Psoas muscle (tissue), 8 donors: ENCODE results near the gene ALS2CL. TPM values are rescaled to one million over a fixed set of nuclear protein-coding genes. Genes with fewer than 3 reads are reported as not detected.
A peak's percentile ranks its signal among the peaks of the same experiment; 100 is the strongest.

ENCODE experiments used
- ATAC-seq, 4 donors: fragments of 200-7000 bp; cut with Tn5 transposase; one replicate each; pipeline ENCODE4 v1.9.1; 2020; ENCODE audit warnings: moderate library complexity in 3 of 4, mild to moderate bottlenecking in 2 of 4
- DNase-seq, 2 donors: peaks; one replicate each; pipeline ENCODE4 v3.0.0-alpha.2; 2020
- H3K27ac ChIP-seq: fragments of 200-600 bp; one replicate; pipeline ENCODE4 v1.8.0; 2022
- H3K27me3 ChIP-seq, 3 donors: fragments of 200-600 bp in 1 of 3; one replicate each; pipeline versions ENCODE4 v1.6.1 to v1.8.0; 2013 to 2022; ENCODE audit warnings: low read length in 2 of 3, mild to moderate bottlenecking in 2 of 3, moderate library complexity in 1 of 3; ENCODE audit not compliant: insufficient read depth in 3 of 3
- H3K36me3 ChIP-seq, 2 donors: fragments of 200-600 bp in 1 of 2; one replicate each; pipeline versions ENCODE4 v1.6.1 to v1.8.0; 2013 to 2022; ENCODE audit warnings: low read depth in 1 of 2, mild to moderate bottlenecking in 1 of 2, moderate library complexity in 1 of 2; ENCODE audit not compliant: insufficient read depth in 1 of 2
- H3K4me1 ChIP-seq: fragments of 200-600 bp; one replicate; pipeline ENCODE4 v1.8.0; 2022
- H3K4me3 ChIP-seq: fragments of 200-600 bp; one replicate; pipeline ENCODE4 v1.8.0; 2022; ENCODE audit warnings: mild to moderate bottlenecking
- H3K9me3 ChIP-seq: fragments of 200-600 bp; one replicate; pipeline ENCODE4 v1.8.0; 2022
- WGBS, 3 donors: extraction: QIAGEN DNeasy Blood & Tissue Kit; methylation state at CpG; one replicate each; pipeline versions ENCODE4 v1.1.6 to v1.1.7; 2013; 5-methylcytosine and 5-hydroxymethylcytosine counted together
- intact Hi-C, 2 donors: fragments of 100-400 bp; cut with DNase I; formaldehyde crosslinking; loops; one replicate each; pipeline versions ENCODE4 v1.11.0 to v1.14.2; 2022
- polyA plus RNA-seq, 3 donors: library from polyadenylated mRNA; stranded (reverse); fragments of 200-250 nt; gene quantifications; one replicate each; pipeline ENCODE4 v1.2.3, GENCODE V29; 2013
- total RNA-seq, 4 donors: library from RNA; stranded (reverse); fragmentation: NEBNext Ultra II Directional in 2 of 4; extraction: Animal tissue kit (Norgen Biotek cat#: 25700) in 2 of 4; gene quantifications; one replicate each; pipeline versions ENCODE4 v1.2.1 to v1.2.4, GENCODE V29; 2021 to 2023
- TF ChIP-seq, protein P1 (sequence below): fragments of 200-600 bp; IDR thresholded peaks from one replicate; pipeline ENCODE4 v1.8.0; 2022; ENCODE audit warnings: antibody characterized with exemption
- donor health status: healthy with polysubstance abuse.
- donor health status: DM: no; HTN: no; CAD: no; lungs with moderate emphysema.
- donor health status: Bipolar disorder and iron deficiency.
- donor health status: healthy.
- donor health status: DM: yes; HTN: yes; CAD: no.
- donor health status: DM: no; HTN: no; CAD: no.
- donor health status: DM: no; HTN: no; CAD: no.
- donor health status: DM: yes; HTN: yes; CAD: no.

The ALS2CL gene
- total and polyA plus RNA-seq, 7 donors: 5.0 to 10.1 (median 6.3) TPM

DNA sequence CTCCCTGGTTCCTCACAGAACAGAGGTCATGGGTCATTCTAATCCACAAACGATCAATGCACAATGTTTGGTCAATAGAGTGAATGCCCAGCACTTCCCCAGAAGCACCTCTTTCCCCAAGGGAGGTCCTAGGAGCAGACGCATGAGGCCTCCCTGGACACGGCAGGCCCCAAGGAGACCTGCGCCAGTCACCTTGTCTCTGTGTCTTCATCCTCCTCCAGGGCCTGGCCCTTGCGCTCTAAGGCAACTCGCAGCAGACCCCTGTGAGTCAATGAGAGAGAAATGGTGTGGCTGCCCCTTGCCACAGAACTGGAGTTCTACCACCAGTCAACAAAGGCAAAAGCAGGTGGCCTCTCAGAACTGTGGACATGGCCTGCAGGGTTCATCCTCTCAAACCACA is 18.1 kb downstream of the ALS2CL start:
- peak in 1 of 2 donors; percentile 6 for DNase-seq
- Histone ChIP-seq H3K36me3 (peaks cover 0 to 73% of the 10 kb centered on the region in 2 donors), H3K27ac (no peak overlapping the region), H3K4me1 (peaks cover 4% of the 10 kb centered on the region), H3K27me3 (no peaks in the 10 kb centered on the region), H3K4me3 (no peak overlapping the region), H3K9me3 (no peaks in the 10 kb centered on the region)
- intact Hi-C loops: no loop called here
- no peak for ATAC-seq
- 92 to 93% (median 92%) methylated on average over 6 of the region's 6 CpGs for WGBS, 3 donors
- TF ChIP-seq, protein P1, sequence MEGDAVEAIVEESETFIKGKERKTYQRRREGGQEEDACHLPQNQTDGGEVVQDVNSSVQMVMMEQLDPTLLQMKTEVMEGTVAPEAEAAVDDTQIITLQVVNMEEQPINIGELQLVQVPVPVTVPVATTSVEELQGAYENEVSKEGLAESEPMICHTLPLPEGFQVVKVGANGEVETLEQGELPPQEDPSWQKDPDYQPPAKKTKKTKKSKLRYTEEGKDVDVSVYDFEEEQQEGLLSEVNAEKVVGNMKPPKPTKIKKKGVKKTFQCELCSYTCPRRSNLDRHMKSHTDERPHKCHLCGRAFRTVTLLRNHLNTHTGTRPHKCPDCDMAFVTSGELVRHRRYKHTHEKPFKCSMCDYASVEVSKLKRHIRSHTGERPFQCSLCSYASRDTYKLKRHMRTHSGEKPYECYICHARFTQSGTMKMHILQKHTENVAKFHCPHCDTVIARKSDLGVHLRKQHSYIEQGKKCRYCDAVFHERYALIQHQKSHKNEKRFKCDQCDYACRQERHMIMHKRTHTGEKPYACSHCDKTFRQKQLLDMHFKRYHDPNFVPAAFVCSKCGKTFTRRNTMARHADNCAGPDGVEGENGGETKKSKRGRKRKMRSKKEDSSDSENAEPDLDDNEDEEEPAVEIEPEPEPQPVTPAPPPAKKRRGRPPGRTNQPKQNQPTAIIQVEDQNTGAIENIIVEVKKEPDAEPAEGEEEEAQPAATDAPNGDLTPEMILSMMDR: no peak

DNA sequence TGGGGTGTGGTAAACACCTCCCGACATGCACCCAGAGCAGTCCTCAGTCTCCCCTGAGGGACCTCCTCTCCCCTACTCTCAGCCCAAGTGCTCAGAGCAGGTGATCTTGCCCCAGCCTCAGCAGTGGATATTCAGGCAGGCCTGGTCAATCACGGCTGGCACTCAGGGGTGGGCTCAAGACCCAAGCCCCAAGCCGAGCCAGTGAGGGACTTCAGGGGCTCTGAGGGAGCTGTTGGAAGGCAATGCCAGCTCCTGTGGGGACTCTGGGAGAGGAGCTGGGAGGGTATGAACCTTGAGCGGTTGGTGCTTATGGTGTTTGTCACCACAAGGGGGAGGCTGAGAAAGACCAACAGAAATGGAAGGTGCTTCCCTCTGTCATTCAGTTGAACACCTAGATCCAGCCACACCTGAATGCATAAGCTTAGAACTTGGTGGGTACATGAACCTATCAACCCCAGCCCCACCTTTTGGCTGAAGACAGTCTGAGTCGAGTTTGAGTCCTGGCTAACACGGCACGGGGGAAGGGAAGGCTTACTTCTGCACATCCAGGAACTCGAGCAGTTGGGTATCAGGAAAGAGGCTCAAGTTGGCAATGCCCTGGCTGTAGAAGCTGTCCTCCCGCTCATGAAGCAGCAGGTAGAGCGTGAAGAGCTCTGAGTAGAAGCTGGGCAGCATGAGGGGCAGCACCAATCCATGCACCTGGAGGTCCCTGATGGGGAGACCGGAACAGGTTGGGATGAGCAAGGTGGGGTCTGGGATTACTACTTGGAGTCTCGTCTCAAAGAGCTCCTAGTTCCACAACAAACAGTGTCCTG is 19.2 kb downstream of the ALS2CL start:
- H3K27me3 ChIP-seq: no peaks in the 10 kb centered on the region
- DNase-seq (peak in 1 of 2 donors; percentile 21), ATAC-seq (no peak)
- no peak overlapping the region for H3K4me3 ChIP-seq
- intact Hi-C loops: no loop called here
- no peak overlapping the region for H3K27ac ChIP-seq
- peaks cover 0 to 63% of the 10 kb centered on the region in 2 donors for H3K36me3 ChIP-seq
- TF ChIP-seq, protein P1: no peak
- no peaks in the 10 kb centered on the region for H3K9me3 ChIP-seq
- 94 to 95% (median 95%) methylated on average over 12 of the region's 12 CpGs for WGBS, 3 donors
- H3K4me1 ChIP-seq: peaks cover 4% of the 10 kb centered on the region

DNA sequence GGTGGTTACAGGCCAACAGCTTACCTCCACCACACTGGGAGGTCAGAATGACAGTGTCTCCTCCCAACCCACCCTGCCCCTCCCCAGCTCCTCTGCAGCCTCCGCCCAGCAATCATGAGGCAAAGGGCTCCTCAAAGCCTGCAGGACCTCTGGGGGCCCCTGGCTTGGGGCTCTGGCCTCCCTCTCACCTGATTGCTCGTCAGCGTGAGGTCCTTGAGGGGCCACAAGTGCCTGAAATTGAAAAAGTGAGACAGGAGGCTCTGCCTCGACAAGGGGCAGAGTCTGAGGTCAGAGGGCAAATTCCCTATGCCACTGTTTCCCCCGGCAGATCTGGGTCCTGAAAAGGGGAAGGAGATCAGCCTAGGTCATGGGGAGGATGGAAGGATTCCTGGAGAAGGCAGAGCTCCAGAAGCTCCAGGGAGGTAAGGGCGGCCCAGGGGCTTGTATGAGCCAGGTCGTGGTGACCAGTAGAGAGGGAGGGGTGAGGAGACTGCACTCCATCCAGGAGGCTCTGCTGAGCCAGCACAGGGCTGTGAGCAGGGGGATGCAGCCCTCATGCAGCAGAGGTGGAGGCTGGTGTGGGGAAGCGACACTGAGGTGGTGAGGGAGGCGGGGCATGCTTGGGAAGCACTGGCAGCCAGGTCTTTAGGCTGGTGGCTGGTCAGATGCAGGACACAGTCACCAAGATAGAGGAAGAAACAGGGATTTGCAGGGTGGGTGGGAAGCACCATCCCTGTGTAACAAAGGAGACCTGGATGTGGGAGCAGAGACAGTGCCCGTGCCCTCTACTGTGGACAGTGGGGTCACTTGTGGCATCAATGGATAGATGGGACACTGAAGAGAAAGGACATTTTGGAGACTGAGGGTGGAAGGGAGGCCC is 20.1 kb downstream of the ALS2CL start:
- H3K9me3 ChIP-seq: no peaks in the 10 kb centered on the region
- H3K27me3 ChIP-seq: no peaks in the 10 kb centered on the region
- no peak overlapping the region for H3K27ac ChIP-seq
- TF ChIP-seq, protein P1: no peak
- 93 to 94% (median 94%) methylated on average over 9 to 10 of the region's 10 CpGs for WGBS, 3 donors
- intact Hi-C loops: no loop called here
- DNase-seq (peak in 1 of 2 donors; percentile 31), ATAC-seq (no peak)
- no peak overlapping the region for H3K4me3 ChIP-seq
- peaks cover 0 to 63% of the 10 kb centered on the region in 2 donors for H3K36me3 ChIP-seq
- H3K4me1 ChIP-seq: peaks cover 4% of the 10 kb centered on the region

DNA sequence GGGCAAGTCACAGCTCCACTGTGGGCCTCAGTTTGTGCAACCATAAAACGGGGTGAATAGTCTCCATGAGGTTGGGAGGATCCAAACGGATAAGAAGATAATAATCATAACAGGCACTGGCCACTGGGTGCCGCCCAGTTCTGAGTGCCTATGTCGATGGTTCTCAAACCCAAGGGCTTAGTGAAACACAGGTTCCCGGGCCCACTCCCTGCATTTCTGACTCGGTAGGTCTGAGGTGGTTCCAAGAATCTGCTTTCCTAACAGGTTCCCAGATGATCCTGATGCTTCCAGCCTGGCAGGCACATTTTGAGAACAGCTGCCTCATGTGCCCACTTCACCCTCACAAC is 21.2 kb downstream of the ALS2CL start:
- no peaks in the 10 kb centered on the region for H3K9me3 ChIP-seq
- H3K36me3 ChIP-seq: peaks cover 0 to 63% of the 10 kb centered on the region in 2 donors
- ATAC-seq (no peak), DNase-seq (peak in 1 of 2 donors; percentile 35)
- TF ChIP-seq, protein P1: no peak
- H3K27me3 ChIP-seq: no peaks in the 10 kb centered on the region
- H3K27ac ChIP-seq: no peak overlapping the region
- intact Hi-C loops: no loop called here
- H3K4me3 ChIP-seq: no peak overlapping the region
- WGBS, 3 donors: 88 to 89% (median 89%) methylated on average over 6 of the region's 6 CpGs
- H3K4me1 ChIP-seq: no peaks in the 10 kb centered on the region
